ENCODE results near the gene AREG. TPM values are rescaled to one million over a fixed set of nuclear protein-coding genes. Genes with fewer than 3 reads are reported as not detected.

Gene AREG
- total and polyA plus RNA-seq, 2 of the 13 experiments (the other 11 are each of a cell fraction or from before 2014, with no cell fraction given) = 6.2 to 7.1 TPM

DNA sequence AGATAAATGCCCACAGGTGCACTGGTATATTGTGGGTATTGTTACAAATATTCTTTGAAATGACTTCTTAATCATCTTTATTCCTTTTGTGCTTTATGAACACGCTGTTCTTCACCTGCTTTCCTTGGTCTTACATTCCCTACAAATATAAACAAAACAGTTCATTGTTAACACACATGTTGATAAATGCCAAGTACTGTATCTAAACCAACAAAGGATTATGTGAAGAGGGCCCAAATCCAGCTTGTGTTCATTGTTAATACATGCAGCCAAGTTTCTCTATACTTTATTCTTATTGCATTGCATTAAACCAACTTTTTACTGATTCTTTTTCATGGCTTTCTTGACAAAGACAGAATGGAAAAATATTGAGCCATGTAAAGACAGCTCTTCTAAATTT, 42.8 kb downstream of the AREG start (continued):
- TF ChIP-seq, protein P1, sequence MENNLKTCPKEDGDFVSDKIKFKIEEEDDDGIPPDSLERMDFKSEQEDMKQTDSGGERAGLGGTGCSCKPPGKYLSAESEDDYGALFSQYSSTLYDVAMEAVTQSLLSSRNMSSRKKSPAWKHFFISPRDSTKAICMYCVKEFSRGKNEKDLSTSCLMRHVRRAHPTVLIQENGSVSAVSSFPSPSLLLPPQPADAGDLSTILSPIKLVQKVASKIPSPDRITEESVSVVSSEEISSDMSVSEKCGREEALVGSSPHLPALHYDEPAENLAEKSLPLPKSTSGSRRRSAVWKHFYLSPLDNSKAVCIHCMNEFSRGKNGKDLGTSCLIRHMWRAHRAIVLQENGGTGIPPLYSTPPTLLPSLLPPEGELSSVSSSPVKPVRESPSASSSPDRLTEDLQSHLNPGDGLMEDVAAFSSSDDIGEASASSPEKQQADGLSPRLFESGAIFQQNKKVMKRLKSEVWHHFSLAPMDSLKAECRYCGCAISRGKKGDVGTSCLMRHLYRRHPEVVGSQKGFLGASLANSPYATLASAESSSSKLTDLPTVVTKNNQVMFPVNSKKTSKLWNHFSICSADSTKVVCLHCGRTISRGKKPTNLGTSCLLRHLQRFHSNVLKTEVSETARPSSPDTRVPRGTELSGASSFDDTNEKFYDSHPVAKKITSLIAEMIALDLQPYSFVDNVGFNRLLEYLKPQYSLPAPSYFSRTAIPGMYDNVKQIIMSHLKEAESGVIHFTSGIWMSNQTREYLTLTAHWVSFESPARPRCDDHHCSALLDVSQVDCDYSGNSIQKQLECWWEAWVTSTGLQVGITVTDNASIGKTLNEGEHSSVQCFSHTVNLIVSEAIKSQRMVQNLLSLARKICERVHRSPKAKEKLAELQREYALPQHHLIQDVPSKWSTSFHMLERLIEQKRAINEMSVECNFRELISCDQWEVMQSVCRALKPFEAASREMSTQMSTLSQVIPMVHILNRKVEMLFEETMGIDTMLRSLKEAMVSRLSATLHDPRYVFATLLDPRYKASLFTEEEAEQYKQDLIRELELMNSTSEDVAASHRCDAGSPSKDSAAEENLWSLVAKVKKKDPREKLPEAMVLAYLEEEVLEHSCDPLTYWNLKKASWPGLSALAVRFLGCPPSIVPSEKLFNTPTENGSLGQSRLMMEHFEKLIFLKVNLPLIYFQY (CRISPR knock-in tag; IDR thresholded peaks at IDR 0.05; ENCODE audit: borderline replicate concordance) = no peak

DNA sequence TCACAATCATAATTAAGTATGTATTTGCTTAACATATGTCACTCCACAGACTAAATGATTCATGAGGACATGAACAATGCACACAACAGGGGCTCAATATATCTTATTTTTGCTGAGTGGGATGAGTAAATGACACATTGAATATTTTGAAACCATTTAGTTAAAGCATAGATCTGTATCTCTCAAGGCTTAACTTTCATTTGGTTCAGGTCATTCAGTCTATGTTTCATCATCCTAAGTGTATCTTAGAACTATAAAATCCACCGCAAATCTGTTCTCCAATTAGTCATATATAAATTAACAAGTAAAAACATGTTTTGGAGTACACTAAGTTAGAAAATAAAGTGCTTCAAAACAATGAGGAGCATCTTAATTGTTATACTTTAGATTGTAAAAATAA, 45.8 kb downstream of the AREG start:
- no peak overlapping the region for H3K9ac ChIP-seq (ENCODE audit: insufficient read depth, low read depth, low read length)
- no peak for TF ChIP-seq TCF7L2 (IDR thresholded peaks at IDR 0.05; ENCODE audit: low read depth, low read length)
- no peak for TF ChIP-seq ZNF543 (CRISPR knock-in tag; IDR thresholded peaks at IDR 0.05)
- TF ChIP-seq AHR (CRISPR knock-in tag; IDR thresholded peaks at IDR 0.05) = no peak
- ChIA-PET POLR2A (no interaction called here), CTCF (ENCODE audit: low intra/inter-chr PET ratio, low total read pairs) (no interaction called here)
- no peaks in the 10 kb centered on the region for H3K36me3 ChIP-seq (replicated peaks in 1 of 2; ENCODE audit: control insufficient read depth in 1 of 2, insufficient read depth in 2 of 2, low read length in 2 of 2)
- H3K4me1 ChIP-seq (ENCODE audit: insufficient read depth, low read length) = no peaks in the 10 kb centered on the region
- no peak overlapping the region for H3K4me2 ChIP-seq (ENCODE audit: low read depth, low read length)
- intact Hi-C loops (cut with micrococcal nuclease; ENCODE audit: unreplicated experiment) (no loop called here), in situ Hi-C loops (cut with HindIII; ENCODE audit: extremely low pct_ligation_motif_present, low pct_unique_long_range_greater_than_20kb) (no loop called here)
- ATAC-seq (no peak), DNase-seq (ENCODE audit: low spot score) (no peak), FAIRE-seq (no peak)
- H2AFZ ChIP-seq (ENCODE audit: low read length) = no peak overlapping the region
- H3K9me3 ChIP-seq (ENCODE audit: low read length) = no peaks in the 10 kb centered on the region
- no peak overlapping the region for H3K4me3 ChIP-seq (replicated peaks in 1 of 3; ENCODE audit: insufficient read depth in 1 of 3, low read depth in 2 of 3, low read length in 3 of 3)
- BruUV-seq (replicated peaks) = no TSS peak
- WGBS (ENCODE audit: low lambda C conversion rate) = 8% methylated on average over 1 of the region's 1 CpG
- H4K20me1 ChIP-seq (ENCODE audit: insufficient read depth, low read length) = no peaks in the 10 kb centered on the region
- no peaks in the 10 kb centered on the region for H3K79me2 ChIP-seq (ENCODE audit: insufficient read depth, low read length)
- no peak overlapping the region for H3K27ac ChIP-seq (ENCODE audit: extremely low read length, insufficient read depth, low read length)
- H3K27me3 ChIP-seq (ENCODE audit: control insufficient read depth in 1 of 2, insufficient read depth in 2 of 2, low read length in 2 of 2) = no peaks in the 10 kb centered on the region; a peak in 1 of 5 replicates

All from HepG2 (cell line).